ENCODE measurements around the gene TET1.
"Not testable (repeated sequence)": the region's sequence is repeated elsewhere in the genome, so short reads cannot be mapped to it uniquely, and the experiment has no call there.

TET1 gene

GRCh38 chr10:68565658-68566057 lies 5.5 kb downstream of the TET1 start:
- no peak for DNase-seq

- no peak for DNase-seq
Observed at GRCh38 chr10:68566351-68566750, 6.2 kb downstream of the TET1 start.

GRCh38 chr10:68566955-68567354 lies 6.8 kb downstream of the TET1 start:
- no peak for DNase-seq

- no peak for DNase-seq
Observed at GRCh38 chr10:68572151-68572550, 12.0 kb downstream of the TET1 start.

GRCh38 chr10:68574051-68574450 lies 13.9 kb downstream of the TET1 start:
- DNase-seq, result no peak

- no peak for DNase-seq
Observed at GRCh38 chr10:68576118-68576517, 16.0 kb downstream of the TET1 start.

- no peak for DNase-seq
Observed at GRCh38 chr10:68578974-68579373, 18.8 kb downstream of the TET1 start.

GRCh38 chr10:68584187-68584586 lies 24.1 kb downstream of the TET1 start:
- not testable (repeated sequence) for DNase-seq

- no peak for DNase-seq
Observed at GRCh38 chr10:68586606-68587305, 26.6 kb downstream of the TET1 start.

GRCh38 chr10:68594405-68594804 lies 34.3 kb downstream of the TET1 start:
- no peak for DNase-seq

GRCh38 chr10:68595513-68595912 lies 35.4 kb downstream of the TET1 start:
- DNase-seq, result no peak

GRCh38 chr10:68597407-68597806 lies 37.3 kb downstream of the TET1 start:
- no peak for DNase-seq

- DNase-seq, result no peak
Observed at GRCh38 chr10:68598978-68599770, 39.0 kb downstream of the TET1 start.

GRCh38 chr10:68599771-68600040 lies 39.6 kb downstream of the TET1 start:
- no peak for DNase-seq

GRCh38 chr10:68600041-68600778 lies 40.1 kb downstream of the TET1 start:
- peak; percentile 47 for DNase-seq

- no peak for DNase-seq
Observed at GRCh38 chr10:68601501-68602265, 41.5 kb downstream of the TET1 start.

GRCh38 chr10:68602434-68602833 lies 42.3 kb downstream of the TET1 start:
- no peak for DNase-seq

GRCh38 chr10:68603766-68604165 lies 43.6 kb downstream of the TET1 start:
- DNase-seq, result no peak

- DNase-seq, result no peak
Observed at GRCh38 chr10:68604441-68604840, 44.3 kb downstream of the TET1 start.

- DNase-seq, result no peak
Observed at GRCh38 chr10:68606918-68607317, 46.8 kb downstream of the TET1 start.

- not testable (repeated sequence) for DNase-seq
Observed at GRCh38 chr10:68610023-68610422, 49.9 kb downstream of the TET1 start.

GRCh38 chr10:68611227-68611626 lies 51.1 kb downstream of the TET1 start:
- no peak for DNase-seq

GRCh38 chr10:68613974-68614373 lies 53.8 kb downstream of the TET1 start:
- not testable (repeated sequence) for DNase-seq

Data from CD4-positive, alpha-beta T cell treated with Interleukin-4 for 4 hours (primary cell).